ENCODE measurements around the gene AQP12B.

DNA sequence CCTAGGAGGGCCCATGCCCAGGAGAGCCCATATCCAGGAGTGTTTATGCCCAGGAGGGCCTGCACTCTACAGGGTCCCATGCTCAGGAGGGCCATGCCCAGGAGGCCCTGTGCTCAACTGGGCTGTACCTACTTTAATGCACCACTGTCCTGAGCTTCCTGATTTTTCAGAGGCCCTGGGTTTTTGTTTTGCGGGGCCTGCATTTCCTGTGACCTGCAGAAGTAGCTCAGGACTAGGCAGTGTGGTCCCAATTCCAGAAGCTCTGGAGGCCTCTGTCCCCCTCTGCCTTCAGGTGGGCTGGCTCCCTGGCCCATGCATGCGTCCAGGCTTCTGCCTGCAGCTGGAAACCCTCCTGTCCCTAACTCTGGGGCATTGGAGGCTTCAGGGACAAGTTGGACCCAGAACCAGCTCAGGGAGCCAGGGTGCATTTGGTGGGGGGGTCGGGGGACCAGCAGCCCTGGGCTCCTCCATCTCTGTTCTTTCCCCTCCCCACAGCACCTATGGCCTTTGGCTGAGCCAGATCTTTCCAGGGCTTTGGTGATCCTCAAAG is 46.6 kb downstream of the AQP12B start:
- TF ChIP-seq GATA2 (IDR thresholded peaks at IDR 0.05; ENCODE audit: low read depth, low read length) (no peak), GATA3 (IDR thresholded peaks at IDR 0.05; ENCODE audit: low read depth, low read length) (no peak)

All from SH-SY5Y (cell line).